HG02973 (cell line): Measurements from ENCODE around the gene CYP2W1.
"Not testable (repeated sequence)": the region's sequence is repeated elsewhere in the genome, so short reads cannot be mapped to it uniquely, and the experiment has no call there.

ENCODE experiments used
- ATAC-seq: cut with Tn5 transposase; IDR thresholded peaks from one replicate; pipeline ENCODE4 v1.9.1; 2021; ENCODE audit warnings: moderate library complexity; ENCODE audit not compliant: unreplicated experiment

CYP2W1 gene

GRCh38 chr7:951881-952547 lies 31.0 kb upstream of the CYP2W1 start:
- ATAC-seq = no peak

- ATAC-seq = no peak
These were observed 30.2 kb upstream of the CYP2W1 start for GRCh38 chr7:952548-953441.

- ATAC-seq = no peak
These were observed 29.2 kb upstream of the CYP2W1 start for GRCh38 chr7:953547-954327.

- ATAC-seq = peak; percentile 46
These were observed 28.4 kb upstream of the CYP2W1 start, which contains the start of gene ADAP1 for GRCh38 chr7:954330-955238. Gene ADAP1 (minus strand): TSS chr7:954680. CDS start chr7:954477, 203 bp downstream.

GRCh38 chr7:956031-956430 lies 26.9 kb upstream of the CYP2W1 start:
- no peak for ATAC-seq

GRCh38 chr7:957418-958220 lies 25.4 kb upstream of the CYP2W1 start:
- ATAC-seq = no peak

- ATAC-seq = no peak
These were observed 24.5 kb upstream of the CYP2W1 start for GRCh38 chr7:958221-959200.

GRCh38 chr7:959271-959670 lies 23.7 kb upstream of the CYP2W1 start:
- ATAC-seq = no peak

GRCh38 chr7:959740-960139 lies 23.2 kb upstream of the CYP2W1 start:
- not testable (repeated sequence) for ATAC-seq

GRCh38 chr7:960269-960871 lies 22.6 kb upstream of the CYP2W1 start:
- no peak for ATAC-seq

- ATAC-seq = not testable (repeated sequence)
These were observed 22.0 kb upstream of the CYP2W1 start for GRCh38 chr7:960972-961371.

GRCh38 chr7:961546-962400 lies 21.2 kb upstream of the CYP2W1 start:
- no peak for ATAC-seq

- no peak for ATAC-seq
These were observed 20.4 kb upstream of the CYP2W1 start for GRCh38 chr7:962401-963081.

GRCh38 chr7:963236-964078 lies 19.5 kb upstream of the CYP2W1 start:
- no peak for ATAC-seq

GRCh38 chr7:964401-965231 lies 18.4 kb upstream of the CYP2W1 start:
- no peak for ATAC-seq
